HepG2 (cell line): ENCODE measurements around the gene VPS37D. TPM values are rescaled to one million over a fixed set of nuclear protein-coding genes. Genes with fewer than 3 reads are reported as not detected.

Source experiments
- GTF3A ChIP-seq: sonication (generic); formaldehyde crosslinking; conservative IDR thresholded peaks from 2 replicates; pipeline ENCODE4 v1.4.0; 2020; ENCODE audit warnings: mild to moderate bottlenecking, missing genetic modification reagents
- HNRNPH1 ChIP-seq: fragments of 200-400 bp; formaldehyde crosslinking; optimal IDR thresholded peaks from 2 replicates; pipeline ENCODE3; 2017; ENCODE audit warnings: mild to moderate bottlenecking, low read depth, low read length
- KDM1A ChIP-seq: IDR thresholded peaks from 2 replicates; pipeline ENCODE4 v1.6.1; 2016; ENCODE audit warnings: missing compliant biosample characterization
- KIAA2018 ChIP-seq: sonication (generic); formaldehyde crosslinking; IDR thresholded peaks from 2 replicates; pipeline ENCODE4 v1.5.0; 2020; ENCODE audit warnings: mild to moderate bottlenecking, missing genetic modification reagents, borderline replicate concordance
- MED8 ChIP-seq: sonication (generic); formaldehyde crosslinking; IDR thresholded peaks from 2 replicates; pipeline ENCODE4 v1.8.1; 2023; ENCODE audit warnings: mild to moderate bottlenecking, missing genetic modification reagents; ENCODE audit not compliant: insufficient replicate concordance
- NFYC ChIP-seq: IDR thresholded peaks from 2 replicates; pipeline ENCODE4 v1.6.1; 2016; ENCODE audit warnings: missing genetic modification reagents, missing compliant biosample characterization
- PAXIP1 ChIP-seq: sonication (generic); formaldehyde crosslinking; conservative IDR thresholded peaks from 2 replicates; pipeline ENCODE4 v1.4.0; 2020; ENCODE audit warnings: mild to moderate bottlenecking, missing genetic modification reagents, moderate library complexity
- RBFOX2 ChIP-seq: fragments of 200-400 bp; formaldehyde crosslinking; IDR thresholded peaks from 2 replicates; pipeline ENCODE4 v1.6.1; 2017; ENCODE audit warnings: low read depth, mild to moderate bottlenecking, low read length
- SOX13 ChIP-seq, 3 experiments: fragments of 450-650 bp in 1 of 3; sonication (generic) in 1 of 3; formaldehyde crosslinking in 1 of 3; IDR thresholded peaks in 2 of 3; conservative IDR thresholded peaks in 1 of 3; 2 replicates each; pipeline versions ENCODE4 v1.5.0 to v1.6.1; 2016 to 2020; ENCODE audit warnings: antibody characterized with exemption in 1 of 3, mild to moderate bottlenecking in 1 of 3, missing compliant biosample characterization in 1 of 3, missing genetic modification reagents in 1 of 3, moderate library complexity in 1 of 3
- THAP7 ChIP-seq: sonication (generic); formaldehyde crosslinking; IDR thresholded peaks from 2 replicates; pipeline ENCODE4 v1.8.1; 2023; ENCODE audit warnings: mild to moderate bottlenecking, missing genetic modification reagents
- polyA plus RNA-seq, 8 experiments: library from polyadenylated mRNA; depleted of rRNA in 3 of 8; stranded (reverse) in 7 of 8; unstranded in 1 of 8; fragments of >200 nt; fragmentation: Illumina TruSeq in 4 of 8; extraction: Trizol in 4 of 8; gene quantifications; 2 replicates each; pipeline versions ENCODE4 v1.2.1 to v1.2.3, GENCODE V29; 2011 to 2016; ENCODE audit warnings: low read depth in 4 of 8, missing spikeins in 1 of 8, mixed read lengths in 1 of 8; ENCODE audit not compliant: insufficient read depth in 1 of 8
- total RNA-seq, 5 experiments: library from RNA; depleted of rRNA; stranded (reverse); fragments of >200 nt; fragmentation: Illumina TruSeq; extraction: Trizol; gene quantifications; 2 replicates each; pipeline ENCODE4 v1.2.3, GENCODE V29; 2016; ENCODE audit warnings: low read depth in 1 of 5

VPS37D gene
- total and polyA plus RNA-seq, 2 of the 13 experiments (the other 11 are each of a cell fraction or from before 2014, with no cell fraction given), result 3.8 to 6.3 TPM

GRCh38 chr7:73621168-73622063 lies 46.2 kb upstream of the VPS37D start (continued):
- TF ChIP-seq PAXIP1 (CRISPR knock-in tag), result no peak
- TF ChIP-seq GTF3A (CRISPR knock-in tag), result no peak
- TF ChIP-seq HNRNPH1, result peak; percentile 92
- TF ChIP-seq NFYC (CRISPR knock-in tag), result no peak
- no peak for TF ChIP-seq MED8 (CRISPR knock-in tag)
- no peak for TF ChIP-seq KDM1A (CRISPR knock-in tag)
- no peak for TF ChIP-seq KIAA2018 (CRISPR knock-in tag)
- no peak for TF ChIP-seq SOX13 (IDR thresholded peaks at IDR 0.05)
- peak in 1 of 2 experiments; percentile 62; a peak in 1 of 4 replicates for TF ChIP-seq SOX13 (CRISPR knock-in tag; conservative IDR thresholded peaks at IDR 0.05 in 1 of 2, IDR thresholded peaks at IDR 0.05 in 1 of 2)
- no peak for TF ChIP-seq THAP7 (CRISPR knock-in tag)
- peak; percentile 66 for TF ChIP-seq RBFOX2
